ENCODE results near the gene ARSG.

The ARSG gene

DNA sequence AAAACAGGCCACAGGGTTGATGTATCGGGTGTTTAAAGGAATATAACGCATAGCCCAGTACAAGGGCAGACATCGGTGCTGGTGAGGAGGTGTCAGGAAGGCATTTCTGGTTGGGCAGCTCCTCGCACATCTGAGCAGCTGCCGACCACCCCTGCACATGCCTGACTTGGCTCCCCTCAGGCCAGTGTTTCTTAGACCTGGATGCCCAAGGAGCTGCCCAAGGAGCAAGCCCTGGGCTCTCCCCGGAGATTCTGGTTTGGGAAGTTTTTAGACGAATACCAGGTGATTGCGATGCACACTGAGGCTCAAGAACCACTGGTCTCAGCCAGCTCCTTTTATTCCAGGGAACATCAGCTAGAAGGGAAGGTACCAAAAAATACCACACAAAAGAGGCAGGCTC lies 154.4 kb downstream of the ARSG start:
- H4K20me1 ChIP-seq (ENCODE audit: low read depth, low read length), result no peaks in the 10 kb centered on the region
- H3F3A ChIP-seq (ENCODE audit: insufficient read depth), result no peaks in the 10 kb centered on the region
- H3K79me2 ChIP-seq (ENCODE audit: insufficient read depth, low read length), result no peaks in the 10 kb centered on the region
- H3K36me3 ChIP-seq (ENCODE audit: low read length), result no peaks in the 10 kb centered on the region
- no peaks in the 10 kb centered on the region for H3K27me3 ChIP-seq (ENCODE audit: low read length)
- H3K4me2 ChIP-seq (ENCODE audit: low read depth, low read length, poor library complexity, severe bottlenecking), result no peak overlapping the region
- no peak overlapping the region for H3K4me3 ChIP-seq (ENCODE audit: insufficient read depth, low read length, poor library complexity, severe bottlenecking)
- no peak overlapping the region for H3K27ac ChIP-seq (ENCODE audit: low read depth, low read length)
- no peaks in the 10 kb centered on the region for H3K9me3 ChIP-seq (ENCODE audit: insufficient read depth, low read length)
- H3K9ac ChIP-seq (ENCODE audit: low read length), result no peak overlapping the region
- TF ChIP-seq EZH2phosphoT487 (conservative IDR thresholded peaks at IDR 0.05; ENCODE audit: low read length) (no peak), CTCF (IDR thresholded peaks at IDR 0.05; ENCODE audit: insufficient read depth, low read length, poor library complexity, severe bottlenecking) (no peak)
- no peak overlapping the region for H2AFZ ChIP-seq (ENCODE audit: low read depth, low read length, severe bottlenecking)
- no peaks in the 10 kb centered on the region for H3K9me2 ChIP-seq (replicated peaks; ENCODE audit: insufficient read depth, low read length)

- H4K20me1 ChIP-seq (ENCODE audit: low read depth, low read length), result no peaks in the 10 kb centered on the region
- H3K36me3 ChIP-seq (ENCODE audit: low read length), result no peaks in the 10 kb centered on the region
- H3K79me2 ChIP-seq (ENCODE audit: insufficient read depth, low read length), result no peaks in the 10 kb centered on the region
- TF ChIP-seq EZH2phosphoT487 (conservative IDR thresholded peaks at IDR 0.05; ENCODE audit: low read length) (no peak), CTCF (IDR thresholded peaks at IDR 0.05; ENCODE audit: insufficient read depth, low read length, poor library complexity, severe bottlenecking) (no peak)
- no peaks in the 10 kb centered on the region for H3K27me3 ChIP-seq (ENCODE audit: low read length)
- H3F3A ChIP-seq (ENCODE audit: insufficient read depth), result no peaks in the 10 kb centered on the region
- H3K9ac ChIP-seq (ENCODE audit: low read length), result no peak overlapping the region
- H3K4me3 ChIP-seq (ENCODE audit: insufficient read depth, low read length, poor library complexity, severe bottlenecking), result no peak overlapping the region
- H3K4me2 ChIP-seq (ENCODE audit: low read depth, low read length, poor library complexity, severe bottlenecking), result no peak overlapping the region
- no peak overlapping the region for H2AFZ ChIP-seq (ENCODE audit: low read depth, low read length, severe bottlenecking)
- no peak overlapping the region for H3K27ac ChIP-seq (ENCODE audit: low read depth, low read length)
- H3K9me2 ChIP-seq (replicated peaks; ENCODE audit: insufficient read depth, low read length), result no peaks in the 10 kb centered on the region
- H3K9me3 ChIP-seq (ENCODE audit: insufficient read depth, low read length), result no peaks in the 10 kb centered on the region
These were observed 155.3 kb downstream of the ARSG start for GRCh38 chr17:68446626-68447041.

DNA sequence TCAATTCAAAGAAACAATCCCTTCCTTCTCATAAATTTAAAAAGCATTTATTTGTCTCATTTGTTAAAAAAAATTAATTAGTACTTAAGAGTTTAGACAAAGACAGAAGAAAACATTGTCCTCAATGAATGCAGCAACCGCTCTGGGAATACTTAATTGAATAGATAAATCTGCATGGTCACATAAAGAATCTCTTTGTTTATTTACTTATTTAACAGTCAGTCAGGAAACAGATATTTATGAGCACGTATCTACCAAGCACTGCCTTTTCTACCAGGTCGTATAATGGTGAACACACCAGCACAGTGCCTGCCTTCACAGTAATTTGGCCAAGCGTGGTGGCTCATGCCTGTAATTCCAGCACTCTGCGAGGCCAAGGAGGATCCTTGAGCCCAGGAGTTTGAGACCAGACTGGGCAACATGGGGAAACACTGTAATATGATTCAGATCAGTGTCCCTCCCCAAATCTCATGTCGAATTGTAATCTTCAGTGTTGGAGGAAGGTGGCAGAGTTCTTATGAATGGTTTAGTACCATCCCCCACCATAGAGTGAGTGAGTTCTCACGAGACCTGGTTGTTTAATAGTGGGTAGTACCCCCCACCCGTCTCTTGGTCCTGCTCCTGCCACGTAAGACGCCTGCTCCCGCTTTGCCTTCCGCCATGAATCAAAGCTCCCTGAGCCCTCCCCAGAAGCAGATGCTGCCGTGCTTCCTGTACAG lies 157.9 kb downstream of the ARSG start:
- H2AFZ ChIP-seq (ENCODE audit: low read depth, low read length, severe bottlenecking), result no peak overlapping the region
- no peaks in the 10 kb centered on the region for H3K27me3 ChIP-seq (ENCODE audit: low read length)
- H4K20me1 ChIP-seq (ENCODE audit: low read depth, low read length), result no peaks in the 10 kb centered on the region
- no peaks in the 10 kb centered on the region for H3F3A ChIP-seq (ENCODE audit: insufficient read depth)
- H3K4me2 ChIP-seq (ENCODE audit: low read depth, low read length, poor library complexity, severe bottlenecking), result no peak overlapping the region
- no peak overlapping the region for H3K4me3 ChIP-seq (ENCODE audit: insufficient read depth, low read length, poor library complexity, severe bottlenecking)
- no peak for TF ChIP-seq CTCF (IDR thresholded peaks at IDR 0.05; ENCODE audit: insufficient read depth, low read length, poor library complexity, severe bottlenecking)
- no peak for TF ChIP-seq EZH2phosphoT487 (conservative IDR thresholded peaks at IDR 0.05; ENCODE audit: low read length)
- H3K36me3 ChIP-seq (ENCODE audit: low read length), result no peaks in the 10 kb centered on the region
- H3K9me2 ChIP-seq (replicated peaks; ENCODE audit: insufficient read depth, low read length), result no peaks in the 10 kb centered on the region
- no peaks in the 10 kb centered on the region for H3K9me3 ChIP-seq (ENCODE audit: insufficient read depth, low read length)
- H3K27ac ChIP-seq (ENCODE audit: low read depth, low read length), result no peak overlapping the region
- H3K79me2 ChIP-seq (ENCODE audit: insufficient read depth, low read length), result no peaks in the 10 kb centered on the region
- no peak overlapping the region for H3K9ac ChIP-seq (ENCODE audit: low read length)

Data from SU-DHL-6 (cell line).